OCI-LY1 (cell line): Measurements from ENCODE around the gene KIF1C.

Experiments used
- H2AFZ ChIP-seq: fragments of 200-600 bp; sonication (generic), shearing (Covaris generic); 2 replicates; pipeline ENCODE4 v1.6.0; 2014; ENCODE audit warnings: antibody characterized with exemption, mild to moderate bottlenecking, low read length
- H3F3A ChIP-seq: fragments of 200-600 bp; sonication (generic), shearing (Covaris generic); 2 replicates; pipeline ENCODE4 v1.6.0; 2014; ENCODE audit warnings: mild to moderate bottlenecking, antibody characterized with exemption, low read length, moderate library complexity; ENCODE audit not compliant: insufficient read depth
- H3K27ac ChIP-seq: fragments of 200-600 bp; sonication (generic); 2 replicates; pipeline ENCODE4 v1.5.1; 2014; ENCODE audit warnings: low read length, mixed run types, mild to moderate bottlenecking, low read depth; ENCODE audit not compliant: poor library complexity, severe bottlenecking
- H3K27me3 ChIP-seq: fragments of 200-600 bp; sonication (generic); 2 replicates; pipeline ENCODE4 v1.6.0; 2014; ENCODE audit warnings: antibody characterized with exemption, mild to moderate bottlenecking, low read length, moderate library complexity; ENCODE audit not compliant: insufficient read depth
- H3K36me3 ChIP-seq: fragments of 200-600 bp; sonication (generic); 2 replicates; pipeline ENCODE4 v1.6.1; 2014; ENCODE audit warnings: mild to moderate bottlenecking, antibody characterized with exemption, low read length, moderate library complexity, mixed read lengths; ENCODE audit not compliant: insufficient read depth
- H3K4me1 ChIP-seq: fragments of 200-600 bp; sonication (generic); 2 replicates; pipeline ENCODE4 v1.5.1; 2014; ENCODE audit warnings: mild to moderate bottlenecking, low read length, moderate library complexity; ENCODE audit not compliant: insufficient read depth, severe bottlenecking
- H3K4me2 ChIP-seq: fragments of 200-600 bp; sonication (generic), shearing (Covaris generic); 2 replicates; pipeline ENCODE4 v1.6.1; 2014; ENCODE audit warnings: low read length
- H3K4me3 ChIP-seq: fragments of 200-600 bp; sonication (generic); 2 replicates; pipeline ENCODE4 v1.5.1; 2014; ENCODE audit warnings: low read length, low read depth, mild to moderate bottlenecking, mixed read lengths; ENCODE audit not compliant: poor library complexity, severe bottlenecking
- H3K79me2 ChIP-seq: fragments of 200-600 bp; shearing (Covaris generic); 2 replicates; pipeline ENCODE4 v1.6.1; 2016; ENCODE audit warnings: mixed run types, low read length, mixed read lengths; ENCODE audit not compliant: insufficient read depth
- H3K9ac ChIP-seq: fragments of 200-600 bp; sonication (generic), shearing (Covaris generic); 2 replicates; pipeline ENCODE4 v1.6.1; 2014; ENCODE audit warnings: mild to moderate bottlenecking, low read length, mixed read lengths
- H3K9me2 ChIP-seq: fragments of 200-600 bp; sonication (generic), shearing (Covaris generic); 2 replicates; pipeline ENCODE4 v1.6.1; 2014; ENCODE audit warnings: low read depth, mild to moderate bottlenecking, low read length, mixed read lengths
- H3K9me3 ChIP-seq: fragments of 200-600 bp; shearing (Covaris generic); 2 replicates; pipeline ENCODE4 v1.6.1; 2014; ENCODE audit warnings: low read length, mixed read lengths
- H4K20me1 ChIP-seq: fragments of 200-600 bp; sonication (generic), shearing (Covaris generic); 2 replicates; pipeline ENCODE4 v1.6.0; 2016; ENCODE audit warnings: mild to moderate bottlenecking, low read length; ENCODE audit not compliant: insufficient read depth
- CTCF ChIP-seq: fragments of 200-600 bp; sonication (generic), shearing (Covaris generic); IDR thresholded peaks from 2 replicates; pipeline ENCODE4 v1.5.1; 2017; ENCODE audit warnings: mild to moderate bottlenecking, antibody characterized with exemption, low read length, moderate library complexity, mixed read lengths
- EZH2 ChIP-seq: fragments of 200-600 bp; sonication (generic), shearing (Covaris generic); IDR thresholded peaks from 2 replicates; pipeline ENCODE4 v1.8.0; 2017; ENCODE audit warnings: borderline replicate concordance, mixed run types, mild to moderate bottlenecking, antibody characterized with exemption, low read length, moderate library complexity, mixed read lengths

The KIF1C gene

GRCh38 chr17:4972322-4972721 lies 25.4 kb upstream of the KIF1C start:
- no peaks in the 10 kb centered on the region for H3K79me2 ChIP-seq
- H3K9me3 ChIP-seq = no peaks in the 10 kb centered on the region
- no peak overlapping the region for H3K9ac ChIP-seq
- H3K27me3 ChIP-seq = no peaks in the 10 kb centered on the region
- peaks cover 15% of the 10 kb centered on the region for H3K4me1 ChIP-seq
- peaks cover 59% of the 10 kb centered on the region; the same call in 1 of the 2 replicates for H3K36me3 ChIP-seq
- H3K9me2 ChIP-seq = no peaks in the 10 kb centered on the region
- no peak overlapping the region for H3K27ac ChIP-seq
- no peaks in the 10 kb centered on the region for H4K20me1 ChIP-seq
- H3K4me2 ChIP-seq = no peak overlapping the region
- TF ChIP-seq CTCF (no peak), EZH2 (no peak)
- H3F3A ChIP-seq = no peaks in the 10 kb centered on the region
- H3K4me3 ChIP-seq = no peak overlapping the region
- no peak overlapping the region for H2AFZ ChIP-seq

- Histone ChIP-seq H3K27me3 (no peaks in the 10 kb centered on the region), H4K20me1 (no peaks in the 10 kb centered on the region), H3K9ac (no peak overlapping the region), H3K9me2 (no peaks in the 10 kb centered on the region), H3K4me3 (no peak overlapping the region), H3K4me2 (no peak overlapping the region), H3K27ac (no peak overlapping the region), H3K79me2 (no peaks in the 10 kb centered on the region), H2AFZ (no peak overlapping the region), H3K9me3 (no peaks in the 10 kb centered on the region), H3K4me1 (peaks cover 15% of the 10 kb centered on the region), H3K36me3 (peaks cover 63% of the 10 kb centered on the region; the same call in 1 of the 2 replicates), H3F3A (no peaks in the 10 kb centered on the region)
- TF ChIP-seq EZH2 = no peak
- no peak for TF ChIP-seq CTCF
Observed at GRCh38 chr17:4972752-4973151, 25.0 kb upstream of the KIF1C start.

- Histone ChIP-seq H3K9ac (no peak overlapping the region), H3K36me3 (peaks cover 71% of the 10 kb centered on the region; the same call in 1 of the 2 replicates), H3K9me2 (no peaks in the 10 kb centered on the region), H3K27ac (no peak overlapping the region), H3K79me2 (no peaks in the 10 kb centered on the region), H2AFZ (no peak overlapping the region), H3K9me3 (no peaks in the 10 kb centered on the region), H4K20me1 (no peaks in the 10 kb centered on the region), H3K4me3 (no peak overlapping the region), H3K27me3 (no peaks in the 10 kb centered on the region), H3K4me2 (no peak overlapping the region), H3F3A (no peaks in the 10 kb centered on the region), H3K4me1 (peaks cover 9% of the 10 kb centered on the region)
- TF ChIP-seq CTCF = no peak
- no peak for TF ChIP-seq EZH2
Observed at GRCh38 chr17:4973256-4974114, 24.3 kb upstream of the KIF1C start.
